Skin epidermis (tissue), 12 donors: ENCODE results near the gene CSF1.
"Not testable (repeated sequence)": the region's sequence is repeated elsewhere in the genome, so short reads cannot be mapped to it uniquely, and the experiment has no call there.

Experiments
- H3K27ac ChIP-seq, 21 experiments: fragments of 200-600 bp; sonication (generic) in 11 of 21; one replicate each; pipeline ENCODE4 v1.5.0; 2020; ENCODE audit warnings: mild to moderate bottlenecking in 3 of 21, inconsistent platforms in 2 of 21, moderate library complexity in 2 of 21
- H3K4me3 ChIP-seq, 7 experiments: fragments of 200-600 bp; sonication (generic) in 2 of 7; one replicate each; pipeline ENCODE4 v1.5.0; 2020; ENCODE audit warnings: inconsistent platforms in 2 of 7, mild to moderate bottlenecking in 2 of 7, moderate library complexity in 1 of 7

CSF1 gene

DNA sequence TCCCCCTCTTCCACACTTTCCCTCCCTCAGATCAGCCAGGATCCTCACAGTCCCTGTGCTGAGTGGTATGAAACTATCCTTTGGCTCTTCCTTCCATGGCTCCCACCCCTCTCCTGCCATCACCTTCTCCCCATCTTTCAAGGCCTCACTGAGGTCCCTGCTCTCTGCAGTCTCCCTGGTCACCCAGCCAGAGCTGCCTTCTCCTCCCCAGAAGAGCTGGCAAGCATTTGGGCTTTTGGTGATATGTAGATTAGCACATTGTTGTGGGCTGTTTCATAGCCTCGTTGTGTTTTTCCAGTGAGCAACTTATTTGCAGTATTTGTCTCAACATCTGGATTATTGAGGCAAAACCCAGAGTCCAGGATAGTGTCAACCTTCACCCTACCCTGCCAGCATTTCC is 2.2 kb downstream of the CSF1 start:
- Histone ChIP-seq H3K27ac (peak overlapping the region in 18 of 21 experiments; percentile 22 to 95 (median 86)), H3K4me3 (peak overlapping the region in 6 of 7 experiments; percentile 53 to 74 (median 63))

DNA sequence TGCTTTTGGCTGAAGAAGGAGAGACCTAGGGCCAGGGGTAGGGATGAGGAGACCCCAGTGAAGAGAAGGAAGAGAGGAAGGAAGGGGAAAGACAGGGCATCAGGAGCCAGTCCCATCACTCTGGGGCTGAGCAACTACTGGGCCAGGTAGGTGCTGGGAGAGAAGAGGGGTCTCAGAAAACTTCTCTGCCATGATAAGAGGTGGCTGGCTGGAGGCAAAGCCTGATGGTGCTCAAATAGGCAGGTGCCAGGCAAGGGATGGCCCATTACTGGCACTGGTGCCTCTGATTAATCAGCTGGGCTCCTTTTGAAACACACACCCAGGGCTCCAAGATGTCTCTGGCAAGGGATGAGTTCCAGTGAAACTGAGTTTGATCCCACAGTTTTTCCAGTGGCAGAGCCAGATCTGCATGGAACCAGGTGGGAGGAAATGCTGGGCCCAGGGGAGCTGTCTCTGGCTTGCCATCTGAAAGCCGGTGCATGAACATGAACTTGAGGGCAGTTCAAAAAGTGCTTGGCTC is 2.8 kb downstream of the CSF1 start:
- Histone ChIP-seq H3K27ac (peak overlapping the region in 16 of 21 experiments; percentile 31 to 95 (median 88)), H3K4me3 (peak overlapping the region in 4 of 7 experiments; percentile 1 to 74 (median 59))

DNA sequence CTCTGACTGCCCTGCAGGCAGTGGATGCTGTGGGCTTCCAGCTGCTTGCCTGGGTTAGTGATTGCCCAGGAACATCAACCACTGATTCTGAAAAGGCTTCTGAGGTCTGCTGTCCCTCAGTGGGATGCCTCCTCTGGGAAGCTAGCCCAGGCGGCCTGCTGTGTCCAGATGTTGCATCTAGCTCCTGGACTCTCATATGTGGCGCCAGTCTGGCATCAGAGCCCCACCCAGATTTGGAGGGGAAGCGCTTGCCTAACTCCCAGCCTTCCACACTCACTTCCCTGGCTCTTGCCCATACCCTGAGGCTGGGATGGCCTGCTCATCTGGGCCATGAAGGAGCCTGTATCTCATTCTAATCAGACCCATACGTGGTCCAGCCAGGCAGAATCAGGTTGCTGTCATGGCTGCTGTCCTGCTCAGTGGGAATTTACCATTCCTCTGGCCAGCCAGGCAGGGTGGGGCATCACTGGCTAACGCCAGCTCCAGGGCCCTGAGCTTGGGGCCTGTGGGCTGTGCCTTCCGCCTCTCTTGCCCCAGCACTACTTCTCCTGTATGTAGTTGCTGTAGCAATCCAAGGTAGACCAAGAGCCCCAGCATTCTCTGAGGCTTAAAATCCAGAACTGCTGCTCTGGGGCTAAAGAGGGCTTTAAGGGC is 4.1 kb downstream of the CSF1 start:
- peak overlapping the region in 12 of 21 experiments; percentile 9 to 91 (median 30) for H3K27ac ChIP-seq
- H3K4me3 ChIP-seq = no peak overlapping the region

DNA sequence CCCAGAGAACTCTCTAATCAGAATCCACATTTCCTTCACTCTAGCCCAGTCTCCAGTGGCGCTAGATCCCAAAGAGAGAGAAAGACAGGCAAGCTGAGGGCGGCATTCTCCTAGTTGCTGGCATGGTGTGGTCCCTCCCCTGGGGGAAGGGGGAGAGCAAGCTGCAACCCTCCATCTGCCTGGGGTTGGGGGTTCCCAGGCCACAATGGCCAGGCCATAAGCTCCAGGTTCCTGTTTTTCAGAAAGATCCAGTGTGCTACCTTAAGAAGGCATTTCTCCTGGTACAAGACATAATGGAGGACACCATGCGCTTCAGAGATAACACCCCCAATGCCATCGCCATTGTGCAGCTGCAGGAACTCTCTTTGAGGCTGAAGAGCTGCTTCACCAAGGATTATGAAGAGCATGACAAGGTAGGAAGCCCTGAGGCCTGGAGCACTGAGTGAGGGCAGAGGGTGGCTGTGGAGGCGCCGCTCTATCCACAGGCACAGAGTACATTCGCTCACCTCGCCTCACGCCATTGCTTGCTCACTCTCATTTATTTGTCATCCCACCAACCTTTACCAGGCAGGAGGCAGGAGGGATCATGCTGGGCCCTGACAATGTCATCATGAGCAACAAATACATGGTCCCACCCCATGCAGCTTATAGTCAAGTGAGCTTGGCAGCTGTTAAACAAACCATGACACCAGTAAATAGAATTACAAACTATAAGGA is 6.6 kb downstream of the CSF1 start:
- H3K4me3 ChIP-seq = no peak overlapping the region
- peak overlapping the region in 1 of 21 experiments; percentile 11 for H3K27ac ChIP-seq

DNA sequence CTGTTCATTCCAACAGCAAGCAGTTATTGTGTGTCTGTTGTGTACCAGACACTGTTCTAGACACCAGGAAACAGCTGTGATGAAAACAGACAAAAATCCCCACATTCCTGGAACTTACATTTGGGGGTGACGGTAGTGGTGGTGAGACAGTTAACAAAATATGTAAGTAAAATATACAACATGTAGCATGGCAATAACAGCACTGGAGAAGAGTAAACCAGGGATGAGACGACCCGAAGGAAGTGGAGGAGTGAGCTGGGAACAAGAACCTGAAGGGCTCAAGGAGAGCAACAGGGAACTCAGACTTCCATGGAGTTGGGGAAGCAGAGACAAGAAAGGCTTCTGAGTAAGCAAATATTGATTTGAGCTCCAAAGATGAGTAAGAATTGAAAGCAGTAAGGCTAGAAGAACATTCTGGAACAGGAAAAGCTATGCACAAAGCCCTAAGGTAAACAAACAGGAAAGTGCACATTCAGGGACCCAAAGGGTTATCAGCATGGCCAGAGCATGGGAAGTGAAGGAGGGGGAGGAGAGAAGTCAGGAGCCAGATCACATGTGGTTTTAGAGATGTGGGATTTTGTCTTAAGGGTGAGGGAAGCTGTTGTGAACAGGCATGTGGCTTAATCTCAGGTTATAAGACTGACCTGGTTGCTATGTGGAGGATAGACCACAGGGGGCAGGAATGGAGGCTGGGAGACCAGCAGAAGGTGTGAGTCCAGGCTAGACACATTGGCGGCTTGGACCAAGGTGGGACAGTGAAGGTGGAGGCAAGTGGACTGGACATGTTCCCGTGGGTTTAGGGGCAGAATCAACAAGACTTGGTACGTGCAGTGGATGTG is 7.3 kb downstream of the CSF1 start:
- H3K4me3 ChIP-seq = no peak overlapping the region
- H3K27ac ChIP-seq = peak overlapping the region in 1 of 21 experiments; percentile 11

DNA sequence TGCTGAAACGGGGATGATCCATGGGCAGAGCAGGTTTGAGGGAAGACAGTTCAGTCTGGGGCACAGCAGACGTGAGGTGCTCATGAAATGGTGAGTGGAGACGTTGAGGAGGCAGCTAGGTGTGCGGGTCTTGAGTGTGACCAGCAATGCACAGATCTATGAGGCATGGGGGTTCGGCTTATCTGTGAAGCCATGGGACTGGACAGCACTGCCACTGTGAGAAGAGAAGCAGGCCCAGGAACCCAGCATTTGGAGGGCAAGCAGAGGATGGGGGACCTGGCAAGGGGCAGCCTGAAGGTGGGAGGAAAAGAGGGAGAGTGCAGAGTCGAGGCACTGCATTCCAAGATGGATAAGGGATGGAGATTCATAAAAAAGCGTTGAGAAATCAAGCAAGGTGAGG is 8.0 kb downstream of the CSF1 start:
- Histone ChIP-seq H3K4me3 (no peak overlapping the region), H3K27ac (no peak overlapping the region)

DNA sequence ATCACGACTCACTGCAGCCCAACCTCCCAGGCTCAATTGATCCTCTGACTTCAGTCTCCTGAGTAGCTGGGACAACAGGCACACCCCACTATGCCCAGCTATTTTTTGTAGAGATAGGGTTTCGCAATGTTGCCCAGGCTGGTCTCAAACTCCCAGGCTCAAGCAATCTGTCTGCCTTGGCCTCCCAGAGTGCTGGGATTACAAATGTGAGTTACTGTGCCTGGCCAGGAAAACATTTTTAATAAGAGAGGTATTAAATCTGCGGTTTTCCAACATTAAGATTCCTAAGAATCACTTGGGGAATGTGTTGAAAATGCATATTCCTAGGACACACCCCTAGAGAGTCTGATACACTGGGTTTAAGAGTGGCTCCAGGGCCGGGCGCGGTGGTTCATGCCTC is 8.7 kb downstream of the CSF1 start:
- H3K4me3 ChIP-seq = no peak overlapping the region

DNA sequence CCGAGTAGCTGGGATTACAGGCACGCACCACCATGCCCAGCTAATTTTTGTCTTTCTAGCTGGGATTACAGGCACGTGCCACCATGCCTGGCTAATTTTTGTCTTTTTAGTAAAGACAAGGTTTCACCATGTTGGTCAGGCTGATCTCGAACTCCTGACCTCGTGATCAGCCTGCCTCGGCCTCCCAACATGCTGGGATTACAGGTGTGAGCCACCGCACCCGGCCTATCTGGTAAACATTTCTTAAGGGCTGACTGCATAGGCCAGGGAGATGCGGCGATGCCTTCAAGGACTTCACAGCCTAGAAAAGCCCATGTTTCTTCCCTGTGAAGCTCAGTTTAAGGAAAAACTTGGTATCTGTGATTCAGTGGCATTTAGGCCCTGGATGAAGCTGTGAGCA is 9.7 kb downstream of the CSF1 start:
- not testable (repeated sequence) for H3K4me3 ChIP-seq
- H3K27ac ChIP-seq = peak overlapping the region in 1 of 21 experiments; percentile 23

More for the DNA sequence above, 8.7 kb downstream of the CSF1 start:
- H3K27ac ChIP-seq = no peak overlapping the region

DNA sequence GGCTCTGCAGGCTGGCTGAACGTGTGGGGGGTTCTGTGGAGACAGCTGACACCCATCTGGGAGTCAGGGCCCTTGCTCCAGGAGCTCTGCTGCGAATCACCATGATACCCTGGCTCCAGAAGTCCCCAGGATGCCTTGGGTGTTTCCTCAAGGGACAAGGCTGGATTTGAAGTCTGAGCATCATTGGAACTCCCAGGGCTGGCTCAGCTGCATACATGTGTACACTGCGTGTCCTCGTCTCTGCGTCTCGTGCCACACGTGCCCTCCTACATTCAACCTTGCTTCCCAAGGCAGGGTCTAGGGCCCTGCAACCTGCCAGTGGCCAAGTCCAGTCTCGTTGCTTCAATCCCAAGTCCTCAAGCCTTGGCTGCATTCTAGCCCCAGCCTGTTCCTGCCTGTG is 11.7 kb downstream of the CSF1 start:
- H3K4me3 ChIP-seq = no peak overlapping the region
- H3K27ac ChIP-seq = no peak overlapping the region

DNA sequence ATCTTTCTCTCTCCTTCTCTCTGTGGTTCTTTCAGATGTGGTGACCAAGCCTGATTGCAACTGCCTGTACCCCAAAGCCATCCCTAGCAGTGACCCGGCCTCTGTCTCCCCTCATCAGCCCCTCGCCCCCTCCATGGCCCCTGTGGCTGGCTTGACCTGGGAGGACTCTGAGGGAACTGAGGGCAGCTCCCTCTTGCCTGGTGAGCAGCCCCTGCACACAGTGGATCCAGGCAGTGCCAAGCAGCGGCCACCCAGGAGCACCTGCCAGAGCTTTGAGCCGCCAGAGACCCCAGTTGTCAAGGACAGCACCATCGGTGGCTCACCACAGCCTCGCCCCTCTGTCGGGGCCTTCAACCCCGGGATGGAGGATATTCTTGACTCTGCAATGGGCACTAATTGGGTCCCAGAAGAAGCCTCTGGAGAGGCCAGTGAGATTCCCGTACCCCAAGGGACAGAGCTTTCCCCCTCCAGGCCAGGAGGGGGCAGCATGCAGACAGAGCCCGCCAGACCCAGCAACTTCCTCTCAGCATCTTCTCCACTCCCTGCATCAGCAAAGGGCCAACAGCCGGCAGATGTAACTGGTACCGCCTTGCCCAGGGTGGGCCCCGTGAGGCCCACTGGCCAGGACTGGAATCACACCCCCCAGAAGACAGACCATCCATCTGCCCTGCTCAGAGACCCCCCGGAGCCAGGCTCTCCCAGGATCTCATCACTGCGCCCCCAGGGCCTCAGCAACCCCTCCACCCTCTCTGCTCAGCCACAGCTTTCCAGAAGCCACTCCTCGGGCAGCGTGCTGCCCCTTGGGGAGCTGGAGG is 12.7 kb downstream of the CSF1 start:
- H3K27ac ChIP-seq = peak overlapping the region in 7 of 21 experiments; percentile 9 to 56 (median 44)
- no peak overlapping the region for H3K4me3 ChIP-seq

DNA sequence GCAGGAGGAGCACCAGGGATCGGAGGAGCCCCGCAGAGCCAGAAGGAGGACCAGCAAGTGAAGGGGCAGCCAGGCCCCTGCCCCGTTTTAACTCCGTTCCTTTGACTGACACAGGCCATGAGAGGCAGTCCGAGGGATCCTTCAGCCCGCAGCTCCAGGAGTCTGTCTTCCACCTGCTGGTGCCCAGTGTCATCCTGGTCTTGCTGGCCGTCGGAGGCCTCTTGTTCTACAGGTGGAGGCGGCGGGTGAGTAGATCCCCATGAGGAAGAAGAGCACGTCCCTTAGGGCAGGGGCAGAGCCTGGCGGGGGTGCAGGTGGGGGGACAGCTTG is 13.3 kb downstream of the CSF1 start:
- peak overlapping the region in 6 of 21 experiments; percentile 9 to 47 (median 42) for H3K27ac ChIP-seq
- no peak overlapping the region for H3K4me3 ChIP-seq

DNA sequence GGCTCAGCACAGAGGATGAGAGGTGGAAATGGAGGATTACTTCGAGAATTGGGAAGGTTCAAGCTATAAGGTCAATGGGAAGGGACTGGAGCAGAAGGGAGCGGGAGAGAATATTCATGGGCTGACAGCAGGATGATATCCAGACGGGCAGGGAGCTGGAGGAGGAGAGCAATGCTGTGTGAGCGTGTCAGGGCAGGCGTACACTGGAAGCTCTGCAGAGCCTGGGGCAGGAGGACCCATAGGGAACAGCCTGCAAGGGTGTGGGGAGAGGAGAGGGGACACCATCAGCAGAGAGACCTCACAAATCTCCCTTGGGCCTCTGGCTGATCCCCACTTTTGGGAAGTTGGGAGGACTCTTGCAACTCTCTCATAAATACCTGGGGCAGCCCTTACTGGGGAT is 13.7 kb downstream of the CSF1 start:
- H3K27ac ChIP-seq = peak overlapping the region in 6 of 21 experiments; percentile 9 to 53 (median 41)
- no peak overlapping the region for H3K4me3 ChIP-seq

DNA sequence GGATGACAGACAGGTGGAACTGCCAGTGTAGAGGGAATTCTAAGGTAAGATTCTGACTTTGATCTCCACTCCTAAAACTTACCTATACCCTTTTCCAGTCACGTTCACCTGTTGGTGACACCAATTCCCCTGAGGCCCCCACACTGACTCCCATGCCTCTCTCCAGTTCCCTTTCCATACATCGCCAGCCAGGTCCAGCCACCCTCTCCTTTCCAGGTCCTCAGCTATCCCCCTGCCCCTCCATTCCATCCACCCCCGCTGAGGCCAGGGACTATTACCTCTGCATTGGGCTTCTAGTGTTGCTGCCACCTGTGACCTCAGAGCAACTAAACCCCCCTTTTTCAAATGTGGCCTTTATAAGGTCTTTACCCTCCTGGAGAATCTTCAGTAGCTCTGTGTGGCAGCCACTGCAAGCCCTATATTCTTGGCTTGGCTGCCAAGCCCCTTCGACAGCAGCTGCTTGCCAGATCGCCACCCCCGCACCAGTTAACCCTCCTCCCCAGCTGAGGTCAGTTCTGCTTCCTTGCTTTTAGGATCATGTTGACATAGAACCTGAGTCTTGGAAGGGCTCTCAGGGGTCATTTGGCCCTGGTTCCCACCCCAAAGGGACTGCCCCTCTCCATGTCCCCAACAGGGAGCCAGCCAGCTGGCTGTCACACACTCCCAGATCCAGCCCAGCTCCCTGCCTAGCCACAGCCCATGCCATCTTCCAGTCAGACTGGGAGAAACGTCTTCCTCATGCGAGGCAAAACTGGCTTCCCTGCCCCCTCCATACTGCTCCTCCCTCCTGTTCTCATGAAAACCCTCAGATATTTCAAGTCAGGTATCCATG is 14.7 kb downstream of the CSF1 start:
- H3K4me3 ChIP-seq = no peak overlapping the region
- H3K27ac ChIP-seq = peak overlapping the region in 5 of 21 experiments; percentile 4 to 64 (median 6)

DNA sequence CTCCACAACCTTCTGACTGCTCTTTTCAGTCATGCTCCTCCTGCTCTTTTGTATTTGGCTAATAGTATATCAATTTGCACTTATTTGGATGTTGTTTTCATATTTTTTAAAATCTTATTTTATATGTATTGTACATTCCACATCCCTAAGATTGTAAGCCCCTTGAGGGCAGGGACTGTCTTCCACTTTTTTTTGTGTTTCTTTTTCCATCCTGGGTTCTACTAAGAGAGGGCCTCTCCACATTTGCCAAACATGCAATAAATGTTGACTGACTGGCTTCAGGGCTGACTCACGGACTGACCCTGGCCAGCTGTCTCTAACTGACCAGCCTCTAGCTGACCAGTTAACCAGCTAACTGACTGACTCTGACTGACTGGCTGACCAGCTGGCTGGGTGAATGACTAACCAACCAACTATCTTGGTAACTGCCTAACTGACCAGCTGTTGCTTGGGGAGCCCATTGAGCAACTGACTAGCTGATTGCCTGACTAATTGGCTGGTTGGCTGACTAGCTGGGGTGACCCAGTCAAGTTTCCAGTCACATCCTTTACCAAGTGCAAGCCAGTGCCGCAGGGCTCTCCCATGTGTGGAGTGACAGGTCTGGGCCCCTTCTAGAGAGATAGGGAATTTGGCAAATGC is 16.1 kb downstream of the CSF1 start:
- peak overlapping the region in 17 of 21 experiments; percentile 18 to 80 (median 63) for H3K27ac ChIP-seq

DNA sequence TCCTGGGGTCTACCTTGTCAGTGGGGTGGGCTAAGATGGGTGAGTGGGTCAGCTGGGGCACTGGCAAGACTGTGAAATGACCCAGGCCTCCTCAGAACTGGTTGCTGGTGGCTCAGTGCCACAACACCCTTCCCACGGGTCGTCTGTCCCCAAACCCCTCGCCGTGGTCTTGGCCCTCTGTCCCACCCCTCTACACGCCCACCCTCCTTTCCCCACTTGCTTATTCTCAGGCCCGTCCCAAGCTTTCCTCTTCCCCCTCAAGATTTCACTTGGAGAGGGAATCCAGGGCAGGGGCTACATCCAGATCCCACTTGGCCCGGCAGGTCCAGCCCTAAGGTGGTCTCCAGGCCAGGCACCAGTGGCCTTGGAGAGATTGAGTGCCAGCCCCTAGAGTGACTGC is 16.7 kb downstream of the CSF1 start:
- Histone ChIP-seq H3K27ac (peak overlapping the region in 19 of 21 experiments; percentile 18 to 80 (median 62)), H3K4me3 (no peak overlapping the region)

More for the DNA sequence above, 16.1 kb downstream of the CSF1 start:
- no peak overlapping the region for H3K4me3 ChIP-seq

DNA sequence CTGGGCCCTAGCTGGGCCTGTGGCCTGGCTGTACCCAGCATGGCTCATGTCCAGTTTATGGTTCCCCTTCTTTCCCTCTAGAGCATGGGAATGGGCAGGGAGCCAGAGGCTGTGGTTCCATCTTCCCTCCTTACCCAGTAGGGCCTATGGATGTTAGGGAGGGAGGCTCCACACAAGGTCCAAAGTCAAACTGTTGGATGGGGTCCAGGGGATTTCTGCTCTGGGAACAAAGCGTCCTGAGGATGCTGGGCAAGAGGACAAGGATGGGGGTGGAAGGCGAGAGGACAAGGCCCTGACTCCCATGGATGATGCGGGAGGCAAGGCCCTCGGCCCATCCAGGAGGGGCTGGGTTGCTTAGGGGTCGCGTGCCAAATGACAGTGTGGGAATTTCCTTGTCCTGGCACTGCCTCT is 17.3 kb downstream of the CSF1 start:
- no peak overlapping the region for H3K4me3 ChIP-seq
- peak overlapping the region in 18 of 21 experiments; percentile 18 to 87 (median 66) for H3K27ac ChIP-seq

DNA sequence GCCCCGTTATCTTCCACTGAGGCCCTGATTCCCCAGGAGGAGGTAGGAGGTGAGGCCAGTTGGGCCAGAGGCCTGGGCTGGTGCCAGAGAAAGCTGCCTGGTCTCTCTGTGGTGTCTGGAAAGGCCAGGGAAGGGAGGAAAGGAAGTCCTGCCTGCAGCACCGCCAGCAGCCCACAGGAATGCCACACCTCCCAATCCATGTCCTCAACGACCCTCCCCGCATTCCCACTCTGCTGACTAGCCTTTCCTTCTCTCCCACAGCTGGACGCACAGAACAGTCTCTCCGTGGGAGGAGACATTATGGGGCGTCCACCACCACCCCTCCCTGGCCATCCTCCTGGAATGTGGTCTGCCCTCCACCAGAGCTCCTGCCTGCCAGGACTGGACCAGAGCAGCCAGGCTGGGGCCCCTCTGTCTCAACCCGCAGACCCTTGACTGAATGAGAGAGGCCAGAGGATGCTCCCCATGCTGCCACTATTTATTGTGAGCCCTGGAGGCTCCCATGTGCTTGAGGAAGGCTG is 18.0 kb downstream of the CSF1 start:
- H3K4me3 ChIP-seq = no peak overlapping the region

DNA sequence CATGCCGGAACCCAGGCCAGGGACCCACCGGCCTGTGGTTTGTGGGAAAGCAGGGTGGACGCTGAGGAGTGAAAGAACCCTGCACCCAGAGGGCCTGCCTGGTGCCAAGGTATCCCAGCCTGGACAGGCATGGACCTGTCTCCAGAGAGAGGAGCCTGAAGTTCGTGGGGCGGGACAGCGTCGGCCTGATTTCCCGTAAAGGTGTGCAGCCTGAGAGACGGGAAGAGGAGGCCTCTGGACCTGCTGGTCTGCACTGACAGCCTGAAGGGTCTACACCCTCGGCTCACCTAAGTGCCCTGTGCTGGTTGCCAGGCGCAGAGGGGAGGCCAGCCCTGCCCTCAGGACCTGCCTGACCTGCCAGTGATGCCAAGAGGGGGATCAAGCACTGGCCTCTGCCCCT is 18.5 kb downstream of the CSF1 start:
- no peak overlapping the region for H3K4me3 ChIP-seq
- peak overlapping the region in 20 of 21 experiments; percentile 18 to 87 (median 63) for H3K27ac ChIP-seq

More for the DNA sequence above, 18.0 kb downstream of the CSF1 start:
- H3K27ac ChIP-seq = peak overlapping the region in 20 of 21 experiments; percentile 9 to 87 (median 63)
